Stimulated activated naive CD8-positive, alpha-beta T cell treated with anti-CD3 and anti-CD28 coated beads, Interleukin-15, amount 100 ng/mL, for 72 hours (primary cell): Measurements from ENCODE around the gene GJB3.
"Not testable (repeated sequence)": the region's sequence is repeated elsewhere in the genome, so short reads cannot be mapped to it uniquely, and the experiment has no call there.

Experiments used
- ATAC-seq: fragments of 150-1000 bp; cut with Tn5 transposase; 2 replicates; pipeline ENCODE4 v1.10.0; 2021; ENCODE audit warnings: mild to moderate bottlenecking, moderate library complexity
- DNase-seq, 2 donors: peaks; one replicate each; pipeline ENCODE4 v3.0.0; 2021 to 2022
- H3K27ac Mint-ChIP-seq, 2 donors: one replicate each; pipeline ENCODE4 v1.8.0; 2022; ENCODE audit warnings: mild to moderate bottlenecking in 2 of 2, mixed read lengths in 2 of 2, moderate library complexity in 2 of 2
- H3K27me3 Mint-ChIP-seq: one replicate; pipeline ENCODE4 v1.8.0; 2022; ENCODE audit warnings: mixed read lengths
- H3K4me1 Mint-ChIP-seq: one replicate; pipeline ENCODE4 v1.8.0; 2022; ENCODE audit warnings: mild to moderate bottlenecking, mixed read lengths
- H3K4me3 Mint-ChIP-seq, 2 donors: one replicate each; pipeline ENCODE4 v1.8.0; 2022; ENCODE audit warnings: mild to moderate bottlenecking in 2 of 2, mixed read lengths in 2 of 2, moderate library complexity in 1 of 2
- H3K9me3 Mint-ChIP-seq, 2 donors: one replicate each; pipeline ENCODE4 v1.8.0; 2022; ENCODE audit warnings: mixed read lengths in 2 of 2

The GJB3 gene

DNA sequence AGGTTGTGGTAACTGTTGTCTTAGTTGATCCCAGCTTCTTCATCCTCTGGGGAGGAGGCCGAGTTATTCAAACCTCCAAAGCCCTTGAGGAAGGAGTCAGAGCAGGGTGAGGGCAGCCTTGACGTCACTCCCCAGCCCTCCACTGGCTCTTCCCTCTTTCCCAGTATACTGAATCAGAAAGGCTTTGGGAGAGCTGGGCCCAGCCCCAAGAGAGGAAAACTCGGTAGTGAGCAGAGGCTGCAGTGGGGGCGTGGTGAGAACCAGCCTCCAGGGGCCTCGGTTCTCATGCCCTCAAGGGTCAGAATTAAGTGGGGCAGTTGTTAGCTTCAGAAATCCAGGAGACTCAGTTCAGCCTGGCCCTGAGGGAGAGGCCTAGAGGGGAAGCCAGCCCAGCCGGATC is 10.0 kb downstream of the GJB3 start:
- Mint-ChIP-seq H3K27me3 (peaks cover 53% of the 10 kb centered on the region), H3K9me3 (no peaks in the 10 kb centered on the region), H3K4me3 (no peak overlapping the region)

DNA sequence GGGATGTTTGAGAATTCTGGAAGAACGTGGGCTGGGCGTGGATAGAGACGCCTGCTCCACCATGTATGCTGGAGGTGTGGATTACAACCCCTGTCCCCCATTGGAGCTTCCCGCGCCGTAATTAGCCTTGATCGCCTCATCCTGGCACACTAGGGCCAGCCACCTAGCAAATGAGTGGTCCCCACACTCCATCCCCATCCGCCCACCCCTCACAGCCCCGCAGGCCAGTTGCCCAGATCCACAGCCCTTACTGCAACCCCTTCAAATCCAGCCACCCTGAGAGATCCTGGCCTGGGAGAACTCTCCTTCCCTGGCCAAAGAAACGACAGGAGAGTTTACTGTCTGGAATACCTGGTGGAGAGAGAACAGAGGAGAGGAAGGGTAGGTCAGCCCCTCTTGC is 11.4 kb downstream of the GJB3 start:
- peaks cover 41% of the 10 kb centered on the region for H3K27me3 Mint-ChIP-seq
- H3K9me3 Mint-ChIP-seq, result no peaks in the 10 kb centered on the region
- peak overlapping the region; percentile 25 to 59 for H3K4me3 Mint-ChIP-seq
- ATAC-seq (no peak), DNase-seq (no peak)
- peaks cover 19% of the 10 kb centered on the region for H3K4me1 Mint-ChIP-seq
- H3K27ac Mint-ChIP-seq, result no peak overlapping the region

More for the DNA sequence above, 10.0 kb downstream of the GJB3 start:
- Mint-ChIP-seq H3K27ac (no peak overlapping the region), H3K4me1 (peaks cover 19% of the 10 kb centered on the region)
- ATAC-seq (no peak), DNase-seq (no peak)

DNA sequence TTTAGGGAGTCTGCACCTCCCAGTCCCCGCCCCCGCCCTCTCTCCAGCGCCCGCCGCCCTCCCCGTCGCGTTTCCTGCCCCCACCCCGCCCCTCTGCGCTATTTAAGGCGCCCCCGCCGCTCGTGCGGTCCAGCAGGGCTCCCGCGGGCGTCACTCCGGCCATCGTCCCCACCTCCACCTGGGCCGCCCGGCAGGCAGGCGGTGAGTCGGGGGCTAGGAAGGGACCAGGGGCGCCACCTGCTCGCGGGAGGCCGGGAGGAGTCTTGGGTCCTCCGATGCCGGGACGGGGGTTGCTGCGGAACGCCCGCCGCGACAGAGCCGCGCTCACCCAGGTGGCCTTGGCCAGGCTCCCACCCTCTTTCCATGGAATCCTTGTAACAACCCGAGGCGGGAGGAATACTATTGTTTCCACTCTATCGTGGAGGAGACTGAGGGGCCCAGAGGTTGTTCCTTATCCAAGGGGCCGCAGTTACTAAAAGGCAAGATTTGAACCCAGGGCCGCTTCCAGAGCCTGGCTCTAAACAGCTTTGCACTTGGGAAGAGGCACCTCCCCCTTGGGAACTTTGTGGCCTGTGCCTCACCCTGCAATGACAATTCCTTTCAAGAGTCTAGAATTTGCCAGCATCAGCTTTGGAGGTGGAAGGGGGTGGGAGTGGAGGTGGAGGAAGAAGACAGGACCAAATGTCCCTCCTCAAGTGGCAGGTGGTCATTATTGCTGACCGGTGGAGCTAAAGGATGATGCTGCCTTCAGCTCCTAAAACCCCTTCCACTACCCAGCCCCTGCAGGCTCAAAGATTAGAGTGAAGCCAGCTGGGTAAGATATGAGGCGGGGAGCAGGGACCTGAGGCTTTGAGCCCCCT is 12.1 kb downstream of the GJB3 start, which contains the start of gene GJA4:
Gene GJA4, plus strand, starts transcription at position 132 of the 860 bp plus-strand sequence. CDS start 1,215 bp downstream, outside the sequence.
- ATAC-seq (no peak), DNase-seq (no peak)
- Mint-ChIP-seq H3K27me3 (peaks cover 41% of the 10 kb centered on the region), H3K27ac (no peak within 1 kb of the TSS), H3K4me1 (peaks cover 21% of the 10 kb centered on the region), H3K4me3 (peak within 1 kb of the TSS; percentile 25 to 59), H3K9me3 (no peaks in the 10 kb centered on the region)

DNA sequence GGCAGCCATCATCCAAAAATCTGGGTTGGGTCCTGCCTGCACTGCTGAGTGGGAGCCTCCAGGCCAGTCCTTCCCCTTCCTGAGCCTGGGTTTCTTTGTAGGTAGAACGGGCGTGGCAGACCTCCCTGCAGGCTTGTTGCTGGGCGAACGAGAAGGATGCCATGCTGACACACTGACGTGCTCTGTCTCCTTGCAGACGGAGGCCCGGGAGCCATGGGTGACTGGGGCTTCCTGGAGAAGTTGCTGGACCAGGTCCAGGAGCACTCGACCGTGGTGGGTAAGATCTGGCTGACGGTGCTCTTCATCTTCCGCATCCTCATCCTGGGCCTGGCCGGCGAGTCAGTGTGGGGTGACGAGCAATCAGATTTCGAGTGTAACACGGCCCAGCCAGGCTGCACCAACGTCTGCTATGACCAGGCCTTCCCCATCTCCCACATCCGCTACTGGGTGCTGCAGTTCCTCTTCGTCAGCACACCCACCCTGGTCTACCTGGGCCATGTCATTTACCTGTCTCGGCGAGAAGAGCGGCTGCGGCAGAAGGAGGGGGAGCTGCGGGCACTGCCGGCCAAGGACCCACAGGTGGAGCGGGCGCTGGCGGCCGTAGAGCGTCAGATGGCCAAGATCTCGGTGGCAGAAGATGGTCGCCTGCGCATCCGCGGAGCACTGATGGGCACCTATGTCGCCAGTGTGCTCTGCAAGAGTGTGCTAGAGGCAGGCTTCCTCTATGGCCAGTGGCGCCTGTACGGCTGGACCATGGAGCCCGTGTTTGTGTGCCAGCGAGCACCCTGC is 13.2 kb downstream of the GJB3 start:
- DNase-seq, result no peak
- no peak overlapping the region for H3K4me3 Mint-ChIP-seq
- peaks cover 41% of the 10 kb centered on the region for H3K27me3 Mint-ChIP-seq
- no peaks in the 10 kb centered on the region for H3K9me3 Mint-ChIP-seq
- ATAC-seq, result no peak
- H3K4me1 Mint-ChIP-seq, result peaks cover 21% of the 10 kb centered on the region
- no peak overlapping the region for H3K27ac Mint-ChIP-seq

DNA sequence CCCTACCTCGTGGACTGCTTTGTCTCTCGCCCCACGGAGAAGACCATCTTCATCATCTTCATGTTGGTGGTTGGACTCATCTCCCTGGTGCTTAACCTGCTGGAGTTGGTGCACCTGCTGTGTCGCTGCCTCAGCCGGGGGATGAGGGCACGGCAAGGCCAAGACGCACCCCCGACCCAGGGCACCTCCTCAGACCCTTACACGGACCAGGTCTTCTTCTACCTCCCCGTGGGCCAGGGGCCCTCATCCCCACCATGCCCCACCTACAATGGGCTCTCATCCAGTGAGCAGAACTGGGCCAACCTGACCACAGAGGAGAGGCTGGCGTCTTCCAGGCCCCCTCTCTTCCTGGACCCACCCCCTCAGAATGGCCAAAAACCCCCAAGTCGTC is 13.8 kb downstream of the GJB3 start:
- peak; percentile 13 for ATAC-seq

DNA sequence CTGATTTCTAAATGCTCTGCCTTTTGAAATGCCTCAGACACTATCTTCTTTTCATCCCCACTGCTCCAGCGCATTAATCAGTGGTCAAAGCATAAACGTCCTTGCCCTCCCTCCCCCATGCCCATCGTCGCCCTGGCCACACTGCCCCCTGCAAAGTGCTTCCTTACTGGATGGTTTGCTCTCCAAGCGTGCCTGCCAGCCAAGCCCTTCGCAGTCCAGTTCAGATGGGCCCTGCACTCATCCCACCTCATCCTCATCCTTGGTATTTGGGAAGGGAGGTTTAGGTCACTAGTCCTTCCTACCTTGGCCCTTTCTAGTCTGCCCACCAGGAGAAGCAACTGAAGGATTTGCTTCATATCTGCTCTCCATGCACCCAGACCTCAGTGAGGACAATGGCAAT is 14.9 kb downstream of the GJB3 start:
- H3K9me3 Mint-ChIP-seq, result no peaks in the 10 kb centered on the region
- ATAC-seq (no peak), DNase-seq (no peak)
- H3K4me3 Mint-ChIP-seq, result no peak overlapping the region
- peaks cover 20% of the 10 kb centered on the region for H3K4me1 Mint-ChIP-seq
- H3K27ac Mint-ChIP-seq, result no peak overlapping the region
- peaks cover 33% of the 10 kb centered on the region for H3K27me3 Mint-ChIP-seq

More for the DNA sequence above, 13.8 kb downstream of the GJB3 start:
- Mint-ChIP-seq H3K4me1 (peaks cover 19% of the 10 kb centered on the region), H3K27me3 (peaks cover 41% of the 10 kb centered on the region), H3K27ac (no peak overlapping the region), H3K9me3 (no peaks in the 10 kb centered on the region), H3K4me3 (no peak overlapping the region)
- no peak for DNase-seq

DNA sequence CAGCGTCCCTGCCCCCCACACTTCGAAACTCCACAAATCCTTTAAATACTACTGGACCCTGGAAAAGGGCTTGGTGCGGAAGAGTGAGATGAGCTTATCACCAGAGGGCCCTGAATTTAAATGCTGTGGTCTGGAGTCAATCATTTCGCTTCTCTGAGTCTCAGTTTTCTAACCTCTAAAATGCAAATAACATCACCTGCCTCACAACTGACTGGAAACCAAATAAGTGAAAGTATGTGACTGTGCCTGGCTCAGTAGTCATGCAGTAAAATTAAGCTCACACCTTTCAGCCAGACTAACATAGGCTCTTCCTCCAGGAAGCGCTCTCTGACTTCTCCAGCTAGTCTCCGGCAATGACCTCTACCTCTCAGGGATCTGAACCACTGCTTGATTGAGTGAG is 16.0 kb downstream of the GJB3 start:
- ATAC-seq (peak; percentile 34), DNase-seq (no peak)
- Mint-ChIP-seq H3K27ac (no peak overlapping the region), H3K4me1 (peaks cover 21% of the 10 kb centered on the region), H3K27me3 (peaks cover 26% of the 10 kb centered on the region), H3K9me3 (no peaks in the 10 kb centered on the region), H3K4me3 (no peak overlapping the region)

DNA sequence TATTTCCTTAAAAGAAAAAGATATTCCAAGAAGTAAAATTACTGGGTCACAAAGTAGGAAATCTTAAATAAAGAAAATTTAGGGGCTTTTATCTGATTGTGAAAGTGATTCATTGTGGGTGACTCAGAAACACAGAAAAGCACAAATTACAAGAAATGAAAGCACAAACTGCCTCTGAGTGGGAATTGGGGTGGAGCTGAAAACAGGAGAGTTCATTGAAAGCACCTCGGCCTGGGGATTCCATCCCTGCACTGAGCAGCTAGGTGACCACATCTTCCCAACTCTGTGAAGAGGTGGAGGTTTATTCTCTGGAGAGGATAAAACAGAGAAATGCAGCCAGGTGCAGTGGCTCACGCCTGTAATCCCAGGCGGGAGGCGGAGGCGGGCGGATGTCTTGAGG is 19.2 kb downstream of the GJB3 start:
- DNase-seq, result no peak
- peaks cover 2% of the 10 kb centered on the region for H3K27me3 Mint-ChIP-seq
- H3K27ac Mint-ChIP-seq, result peak overlapping the region; percentile 31 to 72
- H3K9me3 Mint-ChIP-seq, result peaks cover 0 to 8% of the 10 kb centered on the region in 2 donors
- H3K4me1 Mint-ChIP-seq, result peaks cover 21% of the 10 kb centered on the region
- peak; percentile 80 for ATAC-seq
- peak overlapping the region in 1 of 2 donors; percentile 6 for H3K4me3 Mint-ChIP-seq

DNA sequence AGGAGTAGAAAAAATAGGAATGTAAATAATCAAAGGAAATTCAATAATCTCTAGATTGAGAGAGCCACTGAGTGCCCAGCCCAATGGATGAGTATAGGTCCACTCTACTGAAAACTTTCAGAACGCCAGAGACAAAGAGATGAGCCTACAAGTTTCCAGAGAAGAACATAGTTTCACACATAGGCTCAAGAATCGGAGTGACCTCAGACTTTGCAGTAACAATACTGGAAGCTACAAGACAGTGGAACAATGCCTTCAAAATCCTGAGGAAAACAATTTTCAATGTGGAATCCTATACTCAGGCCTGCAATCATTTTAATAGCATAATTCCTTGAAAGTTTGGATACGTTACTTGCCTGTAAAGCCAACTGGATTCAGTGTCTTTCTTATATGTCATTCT is 22.8 kb downstream of the GJB3 start:
- Mint-ChIP-seq H3K4me3 (no peak overlapping the region), H3K4me1 (peaks cover 12% of the 10 kb centered on the region), H3K27me3 (no peaks in the 10 kb centered on the region), H3K9me3 (peaks cover 0 to 8% of the 10 kb centered on the region in 2 donors), H3K27ac (no peak overlapping the region)
- DNase-seq, result no peak
- no peak for ATAC-seq

DNA sequence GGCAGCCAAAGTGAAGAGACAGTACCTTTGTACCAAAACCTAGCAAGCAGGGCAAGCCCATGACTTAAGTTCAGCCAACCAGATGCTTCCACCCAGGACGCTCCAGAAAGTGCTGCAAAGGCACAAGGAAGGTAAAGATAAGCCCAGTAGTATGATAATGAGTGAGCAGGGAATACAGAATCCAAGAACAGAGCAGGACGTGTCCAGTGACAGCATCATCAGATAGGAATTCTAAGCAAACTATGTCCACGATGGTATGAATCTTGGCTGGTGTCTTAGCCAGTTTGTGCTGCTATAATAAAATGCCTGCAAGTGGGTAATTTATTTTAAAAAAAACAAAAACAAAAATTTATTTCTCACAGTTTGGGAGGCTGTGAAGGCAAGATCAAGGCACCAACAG is 25.4 kb downstream of the GJB3 start:
- Mint-ChIP-seq H3K9me3 (peaks cover 4 to 20% of the 10 kb centered on the region in 2 donors), H3K4me3 (no peak overlapping the region)
- no peak for DNase-seq

DNA sequence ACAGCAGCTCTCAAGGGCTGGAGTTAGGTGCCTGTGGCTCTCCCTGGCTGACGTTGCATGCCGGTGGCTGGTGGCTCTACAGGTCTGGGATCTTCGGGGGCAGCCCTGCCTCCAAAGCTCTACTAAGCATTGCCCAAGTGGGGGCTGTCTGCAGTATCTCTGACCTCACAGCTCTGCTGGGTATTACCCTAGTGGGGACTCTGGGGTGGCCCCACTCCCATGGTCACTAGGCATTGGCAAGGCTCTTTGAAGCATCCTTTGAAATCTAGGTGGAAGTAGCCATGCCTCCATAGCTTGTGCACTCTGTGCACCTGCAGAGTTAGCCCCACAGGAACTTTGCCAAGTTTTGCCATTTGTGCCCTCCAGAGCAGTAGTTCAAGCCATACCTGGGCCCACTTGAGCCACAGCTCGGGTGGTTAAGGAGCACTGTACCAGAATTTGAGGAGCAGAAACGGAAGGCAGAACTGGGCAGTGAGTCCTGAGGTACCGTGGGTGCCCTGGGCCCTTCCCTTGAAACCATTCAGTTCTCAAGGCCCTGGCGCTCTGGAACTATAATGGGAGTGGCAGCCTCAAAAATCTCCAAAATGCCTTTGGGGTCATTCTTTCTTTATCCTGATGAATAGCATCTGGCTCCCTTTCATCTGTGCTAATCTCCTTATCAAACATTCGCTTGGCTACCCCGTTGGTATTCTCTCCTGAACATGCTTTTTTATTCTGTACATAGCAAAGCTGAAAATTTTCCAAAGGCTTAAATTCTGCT is 27.2 kb downstream of the GJB3 start:
- H3K4me3 Mint-ChIP-seq, result no peak overlapping the region
- DNase-seq, result no peak
- H3K4me1 Mint-ChIP-seq, result no peaks in the 10 kb centered on the region
- ATAC-seq, result no peak
- H3K27me3 Mint-ChIP-seq, result no peaks in the 10 kb centered on the region
- H3K9me3 Mint-ChIP-seq, result peaks cover 4 to 18% of the 10 kb centered on the region in 2 donors
- H3K27ac Mint-ChIP-seq, result no peak overlapping the region

More for the DNA sequence above, 25.4 kb downstream of the GJB3 start:
- Mint-ChIP-seq H3K27ac (no peak overlapping the region), H3K27me3 (no peaks in the 10 kb centered on the region), H3K4me1 (no peaks in the 10 kb centered on the region)
- ATAC-seq, result no peak

DNA sequence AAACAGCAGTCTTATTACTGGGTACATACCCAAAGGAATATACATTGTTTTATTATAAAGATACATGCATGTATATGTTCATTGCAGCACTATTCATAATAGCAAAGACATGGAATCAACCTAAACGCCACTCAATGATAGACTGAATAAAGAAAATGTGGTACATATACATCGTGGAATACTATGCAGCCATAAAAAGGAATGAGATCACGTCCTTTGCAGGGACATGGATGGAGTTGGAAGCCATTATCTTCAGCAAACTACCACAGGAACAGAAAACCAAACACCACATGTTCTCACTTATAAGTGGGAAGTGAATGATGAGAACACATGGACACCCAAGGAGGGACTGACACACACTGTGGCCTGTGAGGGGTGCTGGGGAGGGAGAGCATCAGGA is 29.8 kb downstream of the GJB3 start:
- not testable (repeated sequence) for H3K27ac Mint-ChIP-seq, ATAC-seq, DNase-seq, H3K4me1 Mint-ChIP-seq, H3K27me3 Mint-ChIP-seq, H3K4me3 Mint-ChIP-seq
- peaks cover 4 to 12% of the 10 kb centered on the region in 2 donors for H3K9me3 Mint-ChIP-seq

DNA sequence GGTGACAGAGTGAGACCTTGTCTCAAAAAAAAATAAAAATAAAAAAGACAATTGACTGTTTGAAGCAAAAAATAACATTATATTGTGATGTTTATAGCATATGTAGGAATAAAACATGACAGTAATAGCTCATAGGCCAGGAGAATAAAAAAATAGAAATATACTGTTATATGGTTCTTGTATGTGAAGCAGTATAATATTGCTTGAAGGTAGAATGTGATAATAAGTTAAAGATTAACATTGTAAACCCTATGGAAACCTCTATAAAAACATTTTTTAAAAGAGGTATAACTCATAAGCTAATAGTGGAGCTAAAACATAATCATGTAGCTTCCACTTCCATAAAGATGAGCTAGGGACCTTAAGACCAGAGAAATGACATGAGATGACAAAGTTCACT is 35.3 kb downstream of the GJB3 start:
- Mint-ChIP-seq H3K9me3 (no peaks in the 10 kb centered on the region), H3K4me1 (no peaks in the 10 kb centered on the region), H3K27ac (no peak overlapping the region), H3K4me3 (no peak overlapping the region), H3K27me3 (no peaks in the 10 kb centered on the region)
- DNase-seq (no peak), ATAC-seq (no peak)

DNA sequence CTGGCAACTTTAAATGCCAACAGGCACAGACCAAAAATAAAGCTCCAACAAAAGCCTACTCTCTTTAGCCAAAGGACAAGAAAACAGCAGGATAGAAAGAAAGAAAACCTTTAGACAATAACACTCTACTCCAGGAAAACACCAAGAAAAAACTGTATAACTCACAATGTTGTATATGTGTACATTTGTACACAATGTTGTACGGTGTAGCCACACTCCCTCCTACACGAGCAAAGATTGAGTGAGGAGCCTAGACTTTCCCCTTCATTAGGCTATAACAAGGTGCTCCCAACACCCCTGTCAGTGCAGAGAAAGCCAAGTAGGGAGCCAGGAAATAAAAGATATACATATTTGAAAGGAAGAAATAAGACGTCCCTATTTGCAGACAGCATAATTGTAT is 35.8 kb downstream of the GJB3 start:
- DNase-seq (no peak), ATAC-seq (no peak)
- Mint-ChIP-seq H3K27me3 (no peaks in the 10 kb centered on the region), H3K27ac (no peak overlapping the region), H3K4me3 (no peak overlapping the region), H3K4me1 (no peaks in the 10 kb centered on the region), H3K9me3 (no peaks in the 10 kb centered on the region)

DNA sequence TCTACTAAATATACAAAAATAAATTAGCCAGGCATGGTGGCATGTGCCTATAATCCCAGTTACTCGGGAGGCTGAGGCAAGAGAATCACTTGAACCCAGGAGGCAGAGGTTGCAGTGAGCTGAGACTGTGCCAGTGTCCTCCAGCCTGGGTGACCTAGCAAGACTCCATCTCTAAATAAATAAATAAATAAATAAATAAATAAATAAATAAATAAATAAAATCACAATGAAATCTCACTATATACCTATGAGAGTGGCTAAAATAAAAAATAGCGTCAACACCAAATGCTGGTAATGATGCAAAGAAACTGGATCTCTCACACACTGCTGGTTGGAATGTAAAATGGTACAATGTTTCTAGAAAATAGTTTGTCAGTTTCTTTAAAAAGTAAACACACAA is 37.8 kb downstream of the GJB3 start:
- DNase-seq, H3K27ac Mint-ChIP-seq, H3K4me3 Mint-ChIP-seq, H3K4me1 Mint-ChIP-seq, H3K27me3 Mint-ChIP-seq, H3K9me3 Mint-ChIP-seq, ATAC-seq: not testable (repeated sequence)
